Measurements from ENCODE around the gene BEAN1.
"Not testable (repeated sequence)": the region's sequence is repeated elsewhere in the genome, so short reads cannot be mapped to it uniquely, and the experiment has no call there.

The BEAN1 gene

GRCh38 chr16:66496226-66496625 is 69.1 kb downstream of the BEAN1 start:
- DNase-seq; H3K4me1 ChIP-seq (ENCODE audit: control insufficient read depth, low read depth, low read length); H3K4me3 ChIP-seq (ENCODE audit: low read length); H3K79me2 ChIP-seq (ENCODE audit: control insufficient read depth, insufficient read depth, low read length); H3K79me1 ChIP-seq (ENCODE audit: low read length); H2BK5ac ChIP-seq (ENCODE audit: low read length); H4K8ac ChIP-seq (ENCODE audit: low read depth, low read length); H2AK5ac ChIP-seq (ENCODE audit: low read length); H3K36me3 ChIP-seq (ENCODE audit: control insufficient read depth, insufficient read depth, low read length); H3K4me2 ChIP-seq (ENCODE audit: low read length); H2BK15ac ChIP-seq (replicated peaks; ENCODE audit: low read depth); H3K9ac ChIP-seq (ENCODE audit: low read length); H3K27me3 ChIP-seq (ENCODE audit: insufficient read depth, low read length, poor library complexity); H4K5ac ChIP-seq (ENCODE audit: low read length); H3K56ac ChIP-seq (ENCODE audit: low read length); H3K23ac ChIP-seq (ENCODE audit: low read length); H3K4ac ChIP-seq (ENCODE audit: low read depth, low read length); H3K18ac ChIP-seq (ENCODE audit: low read length); H3K27ac ChIP-seq (ENCODE audit: low read depth, low read length); H2BK120ac ChIP-seq (ENCODE audit: low read depth, low read length): not testable (repeated sequence)
- no CpG with 5 or more reads among the region's 10 CpGs for WGBS (ENCODE audit: extremely low coverage, insufficient coverage, low lambda C conversion rate)

GRCh38 chr16:66497921-66498320 is 70.8 kb downstream of the BEAN1 start:
- not testable (repeated sequence) for H3K56ac ChIP-seq (ENCODE audit: low read length); H3K4me3 ChIP-seq (ENCODE audit: low read length); H3K27me3 ChIP-seq (ENCODE audit: insufficient read depth, low read length, poor library complexity); H4K5ac ChIP-seq (ENCODE audit: low read length); H2BK15ac ChIP-seq (replicated peaks; ENCODE audit: low read depth); H3K4me1 ChIP-seq (ENCODE audit: control insufficient read depth, low read depth, low read length); H3K23ac ChIP-seq (ENCODE audit: low read length); H3K79me1 ChIP-seq (ENCODE audit: low read length); H2BK5ac ChIP-seq (ENCODE audit: low read length); H3K4ac ChIP-seq (ENCODE audit: low read depth, low read length); H4K8ac ChIP-seq (ENCODE audit: low read depth, low read length); H2AK5ac ChIP-seq (ENCODE audit: low read length); H3K4me2 ChIP-seq (ENCODE audit: low read length); H3K18ac ChIP-seq (ENCODE audit: low read length); H3K9ac ChIP-seq (ENCODE audit: low read length); H3K36me3 ChIP-seq (ENCODE audit: control insufficient read depth, insufficient read depth, low read length); H2BK120ac ChIP-seq (ENCODE audit: low read depth, low read length); H3K27ac ChIP-seq (ENCODE audit: low read depth, low read length); H3K79me2 ChIP-seq (ENCODE audit: control insufficient read depth, insufficient read depth, low read length); DNase-seq
- no CpG with 5 or more reads among the region's 2 CpGs for WGBS (ENCODE audit: extremely low coverage, insufficient coverage, low lambda C conversion rate)

GRCh38 chr16:66501563-66501962 is 74.5 kb downstream of the BEAN1 start:
- H3K23ac ChIP-seq (ENCODE audit: low read length); H2AK5ac ChIP-seq (ENCODE audit: low read length); H3K79me2 ChIP-seq (ENCODE audit: control insufficient read depth, insufficient read depth, low read length); H4K8ac ChIP-seq (ENCODE audit: low read depth, low read length); H3K4me3 ChIP-seq (ENCODE audit: low read length); H2BK120ac ChIP-seq (ENCODE audit: low read depth, low read length); H2BK15ac ChIP-seq (replicated peaks; ENCODE audit: low read depth); H3K4me1 ChIP-seq (ENCODE audit: control insufficient read depth, low read depth, low read length); DNase-seq; H3K27ac ChIP-seq (ENCODE audit: low read depth, low read length); H3K4me2 ChIP-seq (ENCODE audit: low read length); H3K79me1 ChIP-seq (ENCODE audit: low read length); H3K36me3 ChIP-seq (ENCODE audit: control insufficient read depth, insufficient read depth, low read length); H3K9ac ChIP-seq (ENCODE audit: low read length); H2BK5ac ChIP-seq (ENCODE audit: low read length); H4K5ac ChIP-seq (ENCODE audit: low read length); H3K18ac ChIP-seq (ENCODE audit: low read length); H3K27me3 ChIP-seq (ENCODE audit: insufficient read depth, low read length, poor library complexity); H3K56ac ChIP-seq (ENCODE audit: low read length); H3K4ac ChIP-seq (ENCODE audit: low read depth, low read length): not testable (repeated sequence)
- whole genome bisulfite sequencing (ENCODE audit: extremely low coverage, insufficient coverage, low lambda C conversion rate) = no CpG with 5 or more reads among the region's 4 CpGs

GRCh38 chr16:66502020-66502913 is 75.2 kb downstream of the BEAN1 start:
- no peak overlapping the region for H2BK5ac ChIP-seq (ENCODE audit: low read length)

GRCh38 chr16:66503030-66503429 is 75.9 kb downstream of the BEAN1 start:
- Histone ChIP-seq H3K4ac (ENCODE audit: low read depth, low read length) (no peak overlapping the region), H3K4me3 (ENCODE audit: low read length) (no peak overlapping the region), H3K36me3 (ENCODE audit: control insufficient read depth, insufficient read depth, low read length) (no peaks in the 10 kb centered on the region), H3K27ac (ENCODE audit: low read depth, low read length) (no peak overlapping the region), H2BK15ac (replicated peaks; ENCODE audit: low read depth) (no peak overlapping the region), H4K5ac (ENCODE audit: low read length) (no peak overlapping the region), H3K23ac (ENCODE audit: low read length) (no peak overlapping the region), H4K8ac (ENCODE audit: low read depth, low read length) (no peak overlapping the region), H3K56ac (ENCODE audit: low read length) (no peak overlapping the region), H3K4me2 (ENCODE audit: low read length) (no peak overlapping the region), H3K9ac (ENCODE audit: low read length) (no peak overlapping the region), H2AK5ac (ENCODE audit: low read length) (no peak overlapping the region), H3K79me2 (ENCODE audit: control insufficient read depth, insufficient read depth, low read length) (no peaks in the 10 kb centered on the region), H2BK120ac (ENCODE audit: low read depth, low read length) (no peak overlapping the region), H3K27me3 (ENCODE audit: insufficient read depth, low read length, poor library complexity) (no peaks in the 10 kb centered on the region), H3K18ac (ENCODE audit: low read length) (no peak overlapping the region), H2BK5ac (ENCODE audit: low read length) (no peak overlapping the region), H3K4me1 (ENCODE audit: control insufficient read depth, low read depth, low read length) (no peaks in the 10 kb centered on the region), H3K79me1 (ENCODE audit: low read length) (no peaks in the 10 kb centered on the region)
- DNase-seq = no peak
- no CpG with 5 or more reads among the region's 2 CpGs for WGBS (ENCODE audit: extremely low coverage, insufficient coverage, low lambda C conversion rate)

More at GRCh38 chr16:66502020-66502913, 75.2 kb downstream of the BEAN1 start:
- no peak overlapping the region for H3K4me2 ChIP-seq (ENCODE audit: low read length)
- H3K18ac ChIP-seq (ENCODE audit: low read length) = no peak overlapping the region
- H3K56ac ChIP-seq (ENCODE audit: low read length) = no peak overlapping the region
- H3K4me1 ChIP-seq (ENCODE audit: control insufficient read depth, low read depth, low read length) = no peaks in the 10 kb centered on the region
- H3K79me2 ChIP-seq (ENCODE audit: control insufficient read depth, insufficient read depth, low read length) = no peaks in the 10 kb centered on the region
- no peaks in the 10 kb centered on the region for H3K36me3 ChIP-seq (ENCODE audit: control insufficient read depth, insufficient read depth, low read length)
- H3K4me3 ChIP-seq (ENCODE audit: low read length) = no peak overlapping the region
- no peaks in the 10 kb centered on the region for H3K79me1 ChIP-seq (ENCODE audit: low read length)
- no peak overlapping the region for H4K8ac ChIP-seq (ENCODE audit: low read depth, low read length)
- H4K5ac ChIP-seq (ENCODE audit: low read length) = no peak overlapping the region
- H3K23ac ChIP-seq (ENCODE audit: low read length) = no peak overlapping the region
- H2BK15ac ChIP-seq (replicated peaks; ENCODE audit: low read depth) = no peak overlapping the region
- H2AK5ac ChIP-seq (ENCODE audit: low read length) = no peak overlapping the region
- no peaks in the 10 kb centered on the region for H3K27me3 ChIP-seq (ENCODE audit: insufficient read depth, low read length, poor library complexity)
- no peak overlapping the region for H3K9ac ChIP-seq (ENCODE audit: low read length)
- 100% methylated on average over 1 of the region's 12 CpGs for WGBS (ENCODE audit: extremely low coverage, insufficient coverage, low lambda C conversion rate)
- no peak overlapping the region for H3K27ac ChIP-seq (ENCODE audit: low read depth, low read length)
- H2BK120ac ChIP-seq (ENCODE audit: low read depth, low read length) = no peak overlapping the region
- H3K4ac ChIP-seq (ENCODE audit: low read depth, low read length) = no peak overlapping the region
- no peak for DNase-seq

GRCh38 chr16:66503612-66504011 is 76.5 kb downstream of the BEAN1 start:
- Histone ChIP-seq H4K5ac (ENCODE audit: low read length) (no peak overlapping the region), H3K9ac (ENCODE audit: low read length) (no peak overlapping the region), H3K27ac (ENCODE audit: low read depth, low read length) (no peak overlapping the region), H3K18ac (ENCODE audit: low read length) (no peak overlapping the region), H3K4me1 (ENCODE audit: control insufficient read depth, low read depth, low read length) (no peaks in the 10 kb centered on the region), H3K79me2 (ENCODE audit: control insufficient read depth, insufficient read depth, low read length) (no peaks in the 10 kb centered on the region), H2BK5ac (ENCODE audit: low read length) (no peak overlapping the region), H2AK5ac (ENCODE audit: low read length) (no peak overlapping the region), H3K23ac (ENCODE audit: low read length) (no peak overlapping the region), H3K79me1 (ENCODE audit: low read length) (no peaks in the 10 kb centered on the region), H3K27me3 (ENCODE audit: insufficient read depth, low read length, poor library complexity) (no peaks in the 10 kb centered on the region), H4K8ac (ENCODE audit: low read depth, low read length) (no peak overlapping the region), H3K4me2 (ENCODE audit: low read length) (no peak overlapping the region), H3K4me3 (ENCODE audit: low read length) (no peak overlapping the region), H2BK15ac (replicated peaks; ENCODE audit: low read depth) (no peak overlapping the region), H3K36me3 (ENCODE audit: control insufficient read depth, insufficient read depth, low read length) (no peaks in the 10 kb centered on the region), H3K4ac (ENCODE audit: low read depth, low read length) (no peak overlapping the region), H2BK120ac (ENCODE audit: low read depth, low read length) (no peak overlapping the region), H3K56ac (ENCODE audit: low read length) (no peak overlapping the region)
- no CpG with 5 or more reads among the region's 3 CpGs for WGBS (ENCODE audit: extremely low coverage, insufficient coverage, low lambda C conversion rate)
- no peak for DNase-seq

Measured in mesendoderm (in vitro differentiated cells).